Thoracic aorta (tissue), 2 donors: ENCODE measurements around the gene RCAN2. TPM values are rescaled to one million over a fixed set of nuclear protein-coding genes. Genes with fewer than 3 reads are reported as not detected.

Source experiments
- ATAC-seq: fragments of 150-250 bp; one replicate; pipeline ENCODE4 v1.8.0; 2017; ENCODE audit warnings: low read depth; ENCODE audit not compliant: insufficient number of reproducible peaks, low FRiP score
- DNase-seq: peaks from one replicate; pipeline ENCODE4 v3.0.0-alpha.2; 2020; ENCODE audit warnings: low spot score
- H3K27ac ChIP-seq, 2 donors: fragments of 200-600 bp; sonication (generic); 1 replicate in 1 of 2; 2 replicates in 1 of 2; pipeline ENCODE4 v1.5.1; 2016; ENCODE audit warnings: mild to moderate bottlenecking in 2 of 2, moderate library complexity in 2 of 2
- H3K27me3 ChIP-seq: fragments of 200-600 bp; sonication (generic); replicated peaks from 2 replicates; pipeline ENCODE4 v1.6.0; 2016; ENCODE audit warnings: mild to moderate bottlenecking; ENCODE audit not compliant: insufficient read depth
- H3K36me3 ChIP-seq: fragments of 200-600 bp; sonication (generic); one replicate; pipeline ENCODE4 v1.5.1; 2016
- H3K4me1 ChIP-seq, 2 donors: fragments of 200-600 bp; sonication (generic); 1 replicate in 1 of 2; 2 replicates in 1 of 2; pipeline versions ENCODE4 v1.5.1 to v1.6.0; 2016; ENCODE audit warnings: low read depth in 2 of 2, mild to moderate bottlenecking in 1 of 2; ENCODE audit not compliant: control insufficient read depth in 1 of 2
- H3K4me3 ChIP-seq: fragments of 200-600 bp; sonication (generic); 2 replicates; pipeline ENCODE4 v1.5.1; 2016; ENCODE audit warnings: mild to moderate bottlenecking
- H3K9me3 ChIP-seq: fragments of 200-600 bp; sonication (generic); 2 replicates; pipeline ENCODE4 v1.5.1; 2016
- total RNA-seq, 2 donors: library from RNA; depleted of rRNA; stranded (reverse); fragments of >200 nt; gene quantifications; one replicate each; pipeline versions ENCODE4 v1.1.0 to v1.2.3, GENCODE V29; 2016
- TF ChIP-seq, protein P1 (sequence below): fragments of 200-600 bp; sonication (generic); IDR thresholded peaks from one replicate; pipeline ENCODE4 v1.5.1; 2019; ENCODE audit warnings: antibody characterized with exemption

RCAN2 gene
- total RNA-seq, 2 donors from 2014 or later, result 126 to 289 TPM

DNA sequence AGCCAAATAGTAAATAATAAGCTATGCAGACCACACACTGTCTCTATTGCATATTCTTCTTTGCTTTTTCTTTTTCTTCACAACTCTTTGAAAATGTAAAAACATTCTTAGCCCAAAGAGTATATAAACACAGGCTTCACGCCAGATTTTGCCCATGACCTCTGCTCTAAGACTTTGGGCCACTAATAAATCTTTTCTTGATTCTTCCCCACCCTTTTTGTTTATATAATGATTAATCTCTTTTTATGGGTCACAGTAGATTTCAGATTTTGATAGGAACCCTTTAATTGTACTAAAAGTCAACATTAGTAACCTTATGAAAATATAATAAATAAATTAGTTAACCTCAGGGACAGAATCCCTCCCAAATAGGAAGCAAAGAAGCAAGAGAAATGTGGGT lies 304.7 kb downstream of the RCAN2 start:
- Histone ChIP-seq H3K4me3 (no peak overlapping the region), H3K27ac (no peak overlapping the region), H3K36me3 (no peaks in the 10 kb centered on the region), H3K9me3 (no peaks in the 10 kb centered on the region), H3K27me3 (no peaks in the 10 kb centered on the region), H3K4me1 (peaks cover 11 to 52% of the 10 kb centered on the region in 2 donors)
- no peak for DNase-seq
- ATAC-seq, result no peak
- TF ChIP-seq, protein P1, sequence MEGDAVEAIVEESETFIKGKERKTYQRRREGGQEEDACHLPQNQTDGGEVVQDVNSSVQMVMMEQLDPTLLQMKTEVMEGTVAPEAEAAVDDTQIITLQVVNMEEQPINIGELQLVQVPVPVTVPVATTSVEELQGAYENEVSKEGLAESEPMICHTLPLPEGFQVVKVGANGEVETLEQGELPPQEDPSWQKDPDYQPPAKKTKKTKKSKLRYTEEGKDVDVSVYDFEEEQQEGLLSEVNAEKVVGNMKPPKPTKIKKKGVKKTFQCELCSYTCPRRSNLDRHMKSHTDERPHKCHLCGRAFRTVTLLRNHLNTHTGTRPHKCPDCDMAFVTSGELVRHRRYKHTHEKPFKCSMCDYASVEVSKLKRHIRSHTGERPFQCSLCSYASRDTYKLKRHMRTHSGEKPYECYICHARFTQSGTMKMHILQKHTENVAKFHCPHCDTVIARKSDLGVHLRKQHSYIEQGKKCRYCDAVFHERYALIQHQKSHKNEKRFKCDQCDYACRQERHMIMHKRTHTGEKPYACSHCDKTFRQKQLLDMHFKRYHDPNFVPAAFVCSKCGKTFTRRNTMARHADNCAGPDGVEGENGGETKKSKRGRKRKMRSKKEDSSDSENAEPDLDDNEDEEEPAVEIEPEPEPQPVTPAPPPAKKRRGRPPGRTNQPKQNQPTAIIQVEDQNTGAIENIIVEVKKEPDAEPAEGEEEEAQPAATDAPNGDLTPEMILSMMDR, result no peak

DNA sequence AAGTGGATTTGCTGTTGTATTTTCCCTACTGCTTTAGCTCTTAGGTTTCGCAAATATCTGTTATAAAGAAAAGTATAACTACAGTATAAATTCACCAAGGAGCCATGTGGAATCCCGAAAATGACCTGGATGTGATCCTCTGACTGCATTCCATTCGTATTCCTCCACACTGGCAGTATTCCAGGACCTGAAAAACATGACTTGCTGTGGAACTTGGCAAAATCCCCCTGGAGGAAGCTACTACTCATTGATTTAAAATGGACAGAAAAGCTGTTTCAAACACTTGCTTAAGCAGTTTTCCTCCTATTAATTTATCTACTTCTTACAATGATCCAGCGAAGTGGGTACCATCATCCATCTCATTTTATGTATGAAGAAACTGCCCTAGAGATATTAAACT lies 307.1 kb downstream of the RCAN2 start:
- Histone ChIP-seq H3K9me3 (no peaks in the 10 kb centered on the region), H3K27ac (no peak overlapping the region), H3K36me3 (no peaks in the 10 kb centered on the region), H3K4me3 (no peak overlapping the region), H3K27me3 (no peaks in the 10 kb centered on the region), H3K4me1 (peaks cover 3 to 35% of the 10 kb centered on the region in 2 donors)
- peak; percentile 21 for DNase-seq
- ATAC-seq, result no peak
- TF ChIP-seq, protein P1, result no peak

DNA sequence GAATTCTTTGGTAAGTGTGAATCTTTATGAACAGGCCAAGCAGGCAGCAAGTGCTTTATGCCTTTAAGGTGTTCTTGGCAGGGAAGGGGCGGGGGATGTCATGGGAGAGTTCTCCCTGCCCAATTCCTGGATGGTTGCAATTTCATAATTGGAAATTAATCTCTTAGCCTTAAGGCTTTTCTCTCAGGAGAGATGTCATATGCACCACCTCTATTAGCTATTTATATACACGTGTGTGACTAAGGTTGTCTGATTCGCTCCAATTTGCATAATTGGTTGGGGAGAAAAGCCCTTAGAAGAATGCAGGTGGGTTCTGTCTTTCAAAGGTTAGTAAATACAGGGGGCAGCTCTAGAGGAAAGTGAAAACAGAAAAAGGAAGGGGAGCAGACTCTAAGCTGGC lies 315.3 kb downstream of the RCAN2 start:
- Histone ChIP-seq H3K27ac (no peak overlapping the region), H3K4me1 (peaks cover 0 to 3% of the 10 kb centered on the region in 2 donors), H3K27me3 (no peaks in the 10 kb centered on the region), H3K36me3 (no peaks in the 10 kb centered on the region), H3K9me3 (no peaks in the 10 kb centered on the region), H3K4me3 (no peak overlapping the region)
- no peak for DNase-seq
- ATAC-seq, result no peak
- TF ChIP-seq, protein P1, result no peak

DNA sequence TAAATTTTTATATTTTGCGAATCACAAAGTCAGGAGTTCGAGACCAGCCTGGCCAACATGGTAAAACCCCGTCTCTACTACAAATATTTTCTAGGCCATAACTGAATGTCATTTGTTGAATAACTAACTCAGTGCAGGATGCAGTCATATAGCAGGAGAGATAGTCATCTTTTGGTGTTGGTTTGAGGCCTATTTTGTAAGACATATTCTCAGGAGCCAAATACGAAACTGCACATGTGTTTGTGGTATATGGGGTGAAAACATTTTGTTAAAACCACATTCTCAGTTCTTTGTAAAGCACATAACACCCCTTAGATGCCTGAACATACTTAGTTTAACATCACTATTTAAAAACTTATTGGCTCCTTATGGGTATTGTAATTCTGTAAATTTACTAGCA lies 315.8 kb downstream of the RCAN2 start:
- no peak for DNase-seq

DNA sequence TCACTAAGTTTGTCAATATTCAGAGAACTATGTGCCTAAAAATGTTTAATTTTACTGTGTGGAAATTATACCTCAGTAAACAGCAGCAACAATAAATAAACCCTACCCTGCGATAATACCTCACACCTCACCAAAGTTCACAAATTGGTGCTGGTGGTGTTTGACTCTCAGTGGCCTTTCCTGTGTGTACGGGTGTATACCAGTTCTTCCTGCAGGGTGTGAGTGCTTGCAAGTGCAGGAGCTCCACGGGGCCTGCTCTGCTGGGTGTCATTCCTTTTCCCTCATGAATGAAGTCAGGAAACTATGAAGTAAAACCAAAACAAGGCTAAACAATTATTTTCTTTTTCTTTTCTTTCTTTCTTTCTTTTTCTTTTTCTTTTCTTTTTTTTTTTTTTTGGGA lies 316.3 kb downstream of the RCAN2 start:
- DNase-seq, result no peak
- H3K4me1 ChIP-seq, result peaks cover 0 to 12% of the 10 kb centered on the region in 2 donors
- H3K27ac ChIP-seq, result no peak overlapping the region
- no peak overlapping the region for H3K4me3 ChIP-seq
- TF ChIP-seq, protein P1, result no peak
- H3K9me3 ChIP-seq, result no peaks in the 10 kb centered on the region
- no peaks in the 10 kb centered on the region for H3K36me3 ChIP-seq
- no peaks in the 10 kb centered on the region for H3K27me3 ChIP-seq
- no peak for ATAC-seq

More for the DNA sequence above, 315.8 kb downstream of the RCAN2 start:
- Histone ChIP-seq H3K4me1 (peaks cover 0 to 6% of the 10 kb centered on the region in 2 donors), H3K27ac (no peak overlapping the region), H3K27me3 (no peaks in the 10 kb centered on the region), H3K4me3 (no peak overlapping the region), H3K9me3 (no peaks in the 10 kb centered on the region), H3K36me3 (no peaks in the 10 kb centered on the region)
- TF ChIP-seq, protein P1, result no peak
- no peak for ATAC-seq
